ENCODE measurements around the gene MAPK10.

MAPK10 gene

DNA sequence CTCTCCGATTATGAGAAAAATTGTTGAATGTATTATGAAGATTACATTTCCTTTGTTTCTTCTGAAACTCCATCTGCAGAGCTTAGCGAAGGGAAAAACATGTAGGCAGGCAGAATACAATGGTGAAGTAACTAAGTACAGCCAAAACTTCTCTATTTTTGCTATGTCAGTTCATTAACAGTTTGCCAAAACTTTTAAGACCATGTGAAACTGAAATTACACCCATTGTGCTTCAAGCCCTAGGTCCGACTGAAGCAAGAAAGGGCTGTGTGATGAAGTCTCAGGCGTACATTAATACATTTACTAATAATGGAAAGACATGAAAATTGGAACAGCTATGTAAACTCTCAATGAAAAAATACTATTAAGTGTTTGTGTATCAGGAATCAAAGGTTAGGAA lies 398.0 kb downstream of the MAPK10 start:
- DNase-seq: no peak

DNA sequence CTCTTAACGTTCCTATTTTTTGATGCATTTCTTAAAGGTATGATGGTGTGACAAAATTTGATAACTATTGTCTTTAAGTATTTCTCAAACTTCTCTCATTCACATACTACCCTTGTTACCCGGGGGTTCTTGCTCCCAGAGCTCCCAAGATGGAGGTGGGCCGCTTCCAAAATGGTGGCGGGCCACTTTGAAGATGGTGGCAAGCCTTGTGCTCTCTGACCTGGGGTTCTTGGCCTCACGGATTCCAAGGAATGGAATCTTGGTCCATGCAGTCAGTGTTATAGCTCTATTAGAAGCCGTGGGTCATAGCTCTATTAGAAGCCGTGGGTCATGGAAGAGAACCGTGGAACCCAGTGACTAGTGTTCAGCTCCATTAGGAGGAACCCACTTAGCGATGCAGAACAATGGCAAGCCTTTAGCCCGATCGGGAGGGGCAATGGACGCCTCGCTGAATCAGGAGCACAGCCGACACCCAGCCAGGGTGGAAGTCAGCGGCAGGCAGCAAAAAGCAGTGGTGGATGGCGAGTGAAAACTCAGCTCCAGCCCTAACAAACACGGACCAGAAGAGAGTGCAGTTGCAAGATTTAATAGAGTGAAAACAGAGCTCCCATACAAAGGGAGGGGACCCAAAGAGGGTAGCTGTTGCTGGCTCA lies 403.4 kb downstream of the MAPK10 start:
- no peak for DNase-seq

DNA sequence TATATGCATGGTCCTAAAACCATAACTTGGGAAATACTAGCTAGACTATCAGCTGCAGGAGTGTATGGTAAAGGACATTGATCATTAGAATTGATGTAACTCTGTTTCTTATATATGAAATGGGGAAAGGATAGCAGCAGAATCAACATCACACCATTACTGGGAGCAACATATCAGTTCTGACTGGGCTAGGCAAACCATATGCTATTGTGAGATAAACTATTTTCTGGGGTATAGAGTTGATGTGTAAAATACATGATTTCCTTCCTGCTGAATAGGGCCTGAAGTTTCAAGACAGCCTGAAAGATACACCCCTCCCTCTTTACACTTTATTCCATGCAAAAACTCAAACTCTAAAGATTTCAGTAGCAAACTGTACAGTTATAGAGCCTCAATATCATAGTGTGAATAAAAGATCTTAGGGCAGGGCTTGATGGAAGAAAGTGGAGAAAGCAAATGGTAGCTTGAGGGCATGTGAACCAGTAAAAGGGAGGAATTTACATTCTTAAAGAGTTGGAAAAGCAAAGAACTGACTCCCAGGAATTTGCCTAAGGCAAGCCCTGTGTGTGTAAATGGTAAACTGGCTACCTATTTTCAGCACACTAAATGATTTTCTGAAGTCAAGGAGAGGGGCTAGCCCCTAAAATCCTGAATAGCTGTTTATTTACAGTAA lies 404.1 kb downstream of the MAPK10 start:
- no peak for DNase-seq

DNA sequence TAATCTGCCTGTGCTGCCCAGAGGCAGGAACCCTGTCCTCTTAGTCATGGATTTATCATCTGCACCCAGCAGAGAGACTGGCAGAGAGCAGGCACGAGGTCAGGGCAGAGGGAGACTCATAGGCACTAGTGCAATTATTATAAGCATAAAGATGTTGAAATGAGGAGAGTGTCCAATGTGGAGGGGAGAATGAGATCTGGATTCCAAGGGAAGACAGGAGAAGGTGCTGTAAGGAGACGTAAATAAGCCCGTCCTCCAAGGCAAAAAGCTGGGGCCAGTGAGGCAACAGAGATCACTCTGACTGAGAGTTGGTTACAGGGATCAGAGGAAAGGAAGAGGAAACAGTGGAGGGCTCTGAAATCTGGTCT lies 406.2 kb downstream of the MAPK10 start:
- DNase-seq: no peak

DNA sequence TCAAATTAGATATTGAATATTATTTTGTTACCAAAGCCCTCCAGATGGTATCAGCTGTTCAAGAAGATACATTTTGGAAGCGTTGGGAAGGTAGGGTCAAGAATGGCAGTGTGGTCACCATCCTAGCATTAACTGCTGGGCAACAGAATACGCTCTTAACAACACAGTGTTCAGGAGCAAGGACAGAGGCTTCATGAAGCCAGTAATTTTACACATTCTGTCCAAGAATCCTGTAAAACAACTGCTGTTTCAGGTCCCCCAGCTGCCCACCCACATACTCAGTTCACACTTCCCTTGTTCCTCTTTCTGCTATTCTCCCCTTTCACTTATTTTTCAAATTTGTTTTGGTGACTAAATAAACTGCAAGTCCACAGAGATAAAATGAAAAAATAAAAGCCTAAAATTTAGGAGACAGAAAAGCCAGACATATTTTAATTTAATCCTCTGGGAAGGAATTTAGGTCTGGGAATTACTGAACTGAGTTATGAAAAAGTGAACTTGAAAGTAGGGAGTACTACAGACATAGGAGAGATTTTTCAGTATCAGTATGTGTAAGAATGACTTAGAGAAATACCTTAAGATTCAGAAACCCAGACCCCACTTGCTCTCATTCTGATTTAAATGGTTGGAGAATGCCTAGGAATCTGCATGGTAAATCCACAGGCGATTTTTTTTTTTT lies 406.7 kb downstream of the MAPK10 start:
- no peak for DNase-seq

DNA sequence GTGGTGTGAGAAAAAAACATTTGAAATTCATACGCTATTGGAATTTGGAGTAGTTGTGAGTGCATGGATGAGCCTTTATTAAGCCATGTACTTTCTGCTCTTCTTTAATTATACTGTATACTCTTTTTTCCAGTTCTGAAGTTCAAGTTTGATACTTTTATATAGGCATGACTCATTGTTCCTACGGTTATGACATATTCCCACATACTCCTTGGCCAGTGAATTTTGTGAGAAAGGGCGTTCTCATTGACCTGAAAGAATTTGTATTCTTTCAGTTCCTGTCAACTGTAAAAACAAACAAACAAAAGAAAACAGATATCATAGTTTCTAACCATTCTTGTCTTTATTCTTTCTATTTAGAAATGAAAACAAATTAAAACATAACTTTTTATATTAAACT lies 407.3 kb downstream of the MAPK10 start:
- DNase-seq: no peak

- DNase-seq: no peak
Measured at GRCh38 chr4:85951099-85951498, 408.8 kb downstream of the MAPK10 start.

GRCh38 chr4:85946821-85947220 lies 413.0 kb downstream of the MAPK10 start:
- no peak for DNase-seq

GRCh38 chr4:85942107-85942506 lies 417.7 kb downstream of the MAPK10 start:
- no peak for DNase-seq

- DNase-seq: no peak
Measured at GRCh38 chr4:85940151-85940550, 419.7 kb downstream of the MAPK10 start.

Measured in CD4-positive, alpha-beta T cell treated with Interleukin-6 for 4 hours (primary cell).